Retinal pigment epithelial cell (primary cell): ENCODE results near the gene FAM184B.

Experiments
- DNase-seq: peaks from one replicate; pipeline ENCODE4 v3.0.0-alpha.2; 2010; ENCODE audit warnings: low read depth
- H3K4me3 ChIP-seq: 2 replicates; pipeline ENCODE4 v1.5.1; 2011; ENCODE audit warnings: mild to moderate bottlenecking, low read length, control low read depth, moderate library complexity
- TF ChIP-seq, protein P1 (sequence below): conservative IDR thresholded peaks from 2 replicates; pipeline ENCODE4 v1.5.1; 2011; ENCODE audit warnings: low read depth, low read length, control low read depth, inconsistent platforms

FAM184B gene

DNA sequence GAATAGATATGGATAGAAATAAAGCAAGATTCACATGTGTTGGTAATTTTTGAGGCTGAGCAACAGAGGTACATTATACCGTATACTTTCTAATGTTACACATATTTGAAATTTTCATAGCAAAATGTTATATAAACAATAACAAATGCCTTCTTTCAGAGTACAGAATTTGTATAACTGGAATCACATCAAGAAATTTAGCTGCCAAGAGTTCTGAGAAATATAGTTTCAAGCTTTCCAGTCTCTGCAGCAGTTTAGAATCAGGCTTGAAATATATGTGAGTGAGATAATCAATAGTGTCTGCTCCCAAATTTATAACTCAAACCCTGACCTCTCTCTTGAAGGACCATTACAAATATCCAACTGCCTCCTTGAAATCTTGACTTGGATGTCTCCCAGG, 23.8 kb downstream of the FAM184B start:
- no peak for DNase-seq
- TF ChIP-seq, protein P1, sequence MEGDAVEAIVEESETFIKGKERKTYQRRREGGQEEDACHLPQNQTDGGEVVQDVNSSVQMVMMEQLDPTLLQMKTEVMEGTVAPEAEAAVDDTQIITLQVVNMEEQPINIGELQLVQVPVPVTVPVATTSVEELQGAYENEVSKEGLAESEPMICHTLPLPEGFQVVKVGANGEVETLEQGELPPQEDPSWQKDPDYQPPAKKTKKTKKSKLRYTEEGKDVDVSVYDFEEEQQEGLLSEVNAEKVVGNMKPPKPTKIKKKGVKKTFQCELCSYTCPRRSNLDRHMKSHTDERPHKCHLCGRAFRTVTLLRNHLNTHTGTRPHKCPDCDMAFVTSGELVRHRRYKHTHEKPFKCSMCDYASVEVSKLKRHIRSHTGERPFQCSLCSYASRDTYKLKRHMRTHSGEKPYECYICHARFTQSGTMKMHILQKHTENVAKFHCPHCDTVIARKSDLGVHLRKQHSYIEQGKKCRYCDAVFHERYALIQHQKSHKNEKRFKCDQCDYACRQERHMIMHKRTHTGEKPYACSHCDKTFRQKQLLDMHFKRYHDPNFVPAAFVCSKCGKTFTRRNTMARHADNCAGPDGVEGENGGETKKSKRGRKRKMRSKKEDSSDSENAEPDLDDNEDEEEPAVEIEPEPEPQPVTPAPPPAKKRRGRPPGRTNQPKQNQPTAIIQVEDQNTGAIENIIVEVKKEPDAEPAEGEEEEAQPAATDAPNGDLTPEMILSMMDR, result no peak
- H3K4me3 ChIP-seq, result no peak overlapping the region

DNA sequence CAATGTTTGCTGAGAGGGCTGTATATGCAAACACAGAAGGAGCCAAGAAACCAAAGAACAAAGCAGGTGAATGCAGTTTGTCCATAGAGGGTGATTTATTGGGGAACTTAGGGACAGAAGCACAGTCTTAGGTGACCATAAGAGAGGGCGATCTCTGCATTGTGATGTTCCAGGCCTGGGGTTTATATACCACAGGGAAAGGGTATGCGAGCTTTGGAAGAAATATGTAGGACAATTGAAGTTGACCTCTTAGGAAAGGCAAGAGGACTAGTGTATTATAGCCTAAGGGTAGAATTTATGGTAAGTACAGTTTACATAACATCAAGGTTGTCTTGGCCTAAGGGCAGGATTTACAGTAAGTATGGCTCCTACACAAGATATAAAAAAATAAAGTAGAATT, 27.8 kb downstream of the FAM184B start:
- TF ChIP-seq, protein P1, result no peak
- H3K4me3 ChIP-seq, result no peak overlapping the region
- no peak for DNase-seq

DNA sequence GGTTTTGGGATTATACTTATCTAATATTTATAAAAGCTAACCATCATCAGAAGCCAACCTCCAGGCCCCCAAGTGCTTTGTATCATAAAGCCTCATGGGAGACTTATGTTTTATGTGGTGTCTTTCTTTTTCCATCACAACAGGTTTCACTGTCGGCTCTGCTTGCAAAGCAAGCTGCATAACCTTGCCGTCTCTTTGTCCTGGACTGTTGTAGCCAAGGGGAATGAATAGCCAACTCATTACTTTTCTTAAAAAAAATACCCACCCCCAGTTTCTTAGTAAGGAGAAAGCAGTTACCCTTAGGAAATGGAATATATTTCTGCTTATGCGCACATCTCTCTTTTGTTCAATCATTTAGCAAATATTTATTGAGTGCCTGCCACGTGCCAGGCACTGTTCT, 40.7 kb downstream of the FAM184B start:
- no peak for DNase-seq
- no peak overlapping the region for H3K4me3 ChIP-seq
- TF ChIP-seq, protein P1, result no peak

DNA sequence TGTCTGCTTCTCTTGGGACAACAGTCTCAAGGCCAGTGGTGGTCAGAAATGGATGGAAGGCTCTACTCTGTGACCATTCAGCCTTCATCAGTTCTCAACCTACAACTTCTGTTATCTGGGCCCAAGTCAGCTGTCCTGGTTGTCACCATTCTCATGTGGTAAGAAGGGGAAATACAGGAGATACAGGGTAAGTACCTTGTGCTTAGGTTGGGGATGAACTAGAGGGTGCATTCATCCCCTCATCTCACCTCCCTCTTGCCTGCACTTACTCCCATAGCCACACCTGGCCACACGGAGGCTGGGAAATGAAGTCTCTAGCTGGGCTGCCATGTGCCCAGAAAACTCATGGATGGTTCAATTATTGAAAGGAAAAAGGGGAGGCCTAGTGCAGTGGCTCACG, 44.9 kb downstream of the FAM184B start:
- no peak overlapping the region for H3K4me3 ChIP-seq
- TF ChIP-seq, protein P1, result no peak
- no peak for DNase-seq

DNA sequence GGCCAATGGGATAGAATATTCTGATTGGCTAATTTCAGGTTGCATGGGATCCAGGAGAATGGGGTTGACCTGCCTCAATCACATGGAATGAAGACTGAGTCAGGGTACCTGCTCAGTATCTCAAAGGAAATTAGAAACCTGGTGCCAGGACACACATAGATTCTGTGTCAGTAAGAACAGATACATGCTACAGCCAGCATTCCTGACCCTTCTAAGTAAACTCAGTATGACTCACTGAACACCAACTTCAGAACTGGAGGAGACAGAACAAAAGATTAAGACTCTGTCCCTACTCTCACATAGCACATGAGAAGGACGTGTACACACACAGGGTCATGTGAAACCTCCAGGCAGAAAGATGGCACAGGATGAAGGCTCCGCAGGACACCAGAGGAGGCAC, 54.5 kb downstream of the FAM184B start:
- no peak for DNase-seq

DNA sequence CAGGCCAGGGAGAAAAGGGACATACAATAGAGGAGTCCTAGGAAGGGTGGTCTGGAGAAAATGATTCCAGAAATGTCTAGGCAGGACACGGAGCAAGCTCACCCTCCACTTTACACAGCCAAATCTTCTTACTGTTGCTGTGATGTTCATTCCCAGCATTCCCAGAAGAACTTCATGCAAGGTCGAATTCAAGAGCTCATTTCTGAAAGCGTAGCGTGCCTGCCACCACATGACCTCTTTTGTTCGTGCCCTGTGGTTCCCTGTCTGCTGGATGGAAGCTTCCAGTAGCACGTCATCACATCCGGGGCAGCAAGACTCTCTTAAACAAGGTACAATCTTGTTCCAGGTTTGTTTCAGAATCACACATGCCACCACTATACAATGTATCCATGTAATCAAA, 57.8 kb downstream of the FAM184B start:
- no peak for DNase-seq
- no peak overlapping the region for H3K4me3 ChIP-seq
- TF ChIP-seq, protein P1, result no peak

More for the DNA sequence above, 54.5 kb downstream of the FAM184B start:
- TF ChIP-seq, protein P1, result no peak
- no peak overlapping the region for H3K4me3 ChIP-seq

DNA sequence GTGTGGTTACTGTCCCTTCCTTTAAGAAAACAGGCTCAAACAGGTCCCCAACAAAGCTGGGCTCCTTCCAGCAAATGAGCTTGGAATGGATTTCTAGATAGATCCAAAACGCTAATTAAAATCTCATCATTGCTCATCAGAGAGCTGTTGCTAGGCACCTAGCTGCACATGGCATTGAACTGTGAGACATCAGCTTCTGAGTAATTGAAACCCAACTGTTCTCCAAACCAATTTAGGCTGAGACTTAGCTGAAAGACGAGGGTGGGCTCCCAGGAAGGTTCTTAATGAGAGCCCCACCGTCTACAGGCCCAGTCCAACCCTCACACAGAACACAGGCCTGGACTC, 59.1 kb downstream of the FAM184B start:
- TF ChIP-seq, protein P1, result no peak
- H3K4me3 ChIP-seq, result no peak overlapping the region
- DNase-seq, result no peak
